ENCODE results near the gene CBL.

Gene CBL

DNA sequence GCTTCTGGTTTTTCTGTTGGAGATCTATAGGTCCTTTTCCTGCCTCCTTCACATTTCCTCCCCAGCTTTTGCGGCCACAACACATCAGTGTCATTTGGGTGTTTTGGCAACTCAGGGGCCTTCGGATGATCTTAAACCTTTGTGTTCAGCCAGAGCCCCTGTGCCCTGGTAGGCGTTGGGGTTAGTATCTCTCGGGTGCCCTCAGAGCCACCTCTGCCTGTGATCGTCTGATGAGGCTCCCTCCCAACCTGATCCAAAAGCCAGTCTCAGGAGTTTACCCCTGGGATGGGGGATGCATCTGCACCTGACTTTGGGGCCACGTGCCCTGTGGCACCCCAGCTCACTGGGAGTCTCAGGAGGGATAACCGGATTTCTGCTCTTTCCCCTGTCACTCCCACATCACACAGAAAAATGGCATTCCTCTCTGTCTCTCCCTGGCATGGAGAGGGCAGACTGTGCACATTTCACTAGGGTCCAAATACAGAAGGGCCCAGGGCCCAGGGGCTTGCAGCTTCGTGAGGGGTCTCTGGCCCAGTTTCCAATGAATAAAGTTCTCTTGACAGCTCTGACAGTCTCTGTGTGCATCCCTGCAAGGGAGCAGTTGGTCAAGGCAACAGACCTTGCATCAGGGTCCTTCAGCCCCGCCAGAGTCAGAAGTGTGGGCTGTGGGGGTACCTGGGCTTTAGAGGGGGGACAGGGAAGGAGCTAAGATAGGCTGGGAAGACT is 130.8 kb downstream of the CBL start:
- TF ChIP-seq, protein P1, sequence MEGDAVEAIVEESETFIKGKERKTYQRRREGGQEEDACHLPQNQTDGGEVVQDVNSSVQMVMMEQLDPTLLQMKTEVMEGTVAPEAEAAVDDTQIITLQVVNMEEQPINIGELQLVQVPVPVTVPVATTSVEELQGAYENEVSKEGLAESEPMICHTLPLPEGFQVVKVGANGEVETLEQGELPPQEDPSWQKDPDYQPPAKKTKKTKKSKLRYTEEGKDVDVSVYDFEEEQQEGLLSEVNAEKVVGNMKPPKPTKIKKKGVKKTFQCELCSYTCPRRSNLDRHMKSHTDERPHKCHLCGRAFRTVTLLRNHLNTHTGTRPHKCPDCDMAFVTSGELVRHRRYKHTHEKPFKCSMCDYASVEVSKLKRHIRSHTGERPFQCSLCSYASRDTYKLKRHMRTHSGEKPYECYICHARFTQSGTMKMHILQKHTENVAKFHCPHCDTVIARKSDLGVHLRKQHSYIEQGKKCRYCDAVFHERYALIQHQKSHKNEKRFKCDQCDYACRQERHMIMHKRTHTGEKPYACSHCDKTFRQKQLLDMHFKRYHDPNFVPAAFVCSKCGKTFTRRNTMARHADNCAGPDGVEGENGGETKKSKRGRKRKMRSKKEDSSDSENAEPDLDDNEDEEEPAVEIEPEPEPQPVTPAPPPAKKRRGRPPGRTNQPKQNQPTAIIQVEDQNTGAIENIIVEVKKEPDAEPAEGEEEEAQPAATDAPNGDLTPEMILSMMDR (IDR thresholded peaks at IDR 0.05; ENCODE audit: extremely low read depth, insufficient read depth, missing control alignments), result no peak
- in situ Hi-C loops (cut with MboI; ENCODE audit: low pct_unique_long_range_greater_than_20kb, low sequenced_read_pairs, unreplicated experiment), result no loop called here
- no peak for DNase-seq (ENCODE audit: low spot score)

DNA sequence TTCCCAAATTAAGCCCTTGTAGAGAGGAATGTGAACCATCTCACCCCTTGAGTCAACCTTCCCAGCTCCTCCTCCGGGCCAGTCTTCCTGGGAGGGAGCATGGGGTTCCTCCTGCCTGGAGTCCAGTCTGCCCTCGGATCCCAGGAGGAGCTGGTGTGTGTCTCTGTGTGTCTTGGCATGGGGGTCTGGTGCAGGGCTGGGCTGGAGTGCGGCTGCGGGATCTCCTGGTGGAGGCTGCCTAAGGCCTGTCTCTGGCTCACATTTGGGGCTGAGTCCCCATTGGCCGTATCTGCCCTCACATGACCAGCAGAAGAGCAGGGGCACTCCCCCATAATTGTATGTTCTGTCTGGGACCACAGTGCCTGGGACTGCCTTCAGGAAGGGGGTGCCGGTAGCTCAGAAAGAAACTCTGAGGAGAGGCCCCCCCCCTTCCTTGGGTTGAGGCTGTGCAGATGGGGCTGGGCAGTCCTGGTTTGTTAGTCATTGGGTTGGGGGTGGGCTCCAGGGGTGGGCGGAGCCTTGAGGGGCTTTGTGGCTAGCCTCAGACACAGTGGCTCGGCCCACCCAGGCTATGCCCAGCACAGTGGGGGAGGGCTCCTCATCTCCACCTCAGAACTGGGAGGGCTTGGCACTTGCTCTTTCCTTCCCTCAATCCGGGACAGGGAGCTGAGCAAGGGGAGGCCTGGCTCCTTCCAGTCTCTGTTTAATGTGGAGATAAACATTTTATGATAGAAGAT is 131.6 kb downstream of the CBL start:
- no peak for DNase-seq (ENCODE audit: low spot score)
- TF ChIP-seq, protein P1 (IDR thresholded peaks at IDR 0.05; ENCODE audit: extremely low read depth, insufficient read depth, missing control alignments), result no peak
- in situ Hi-C loops (cut with MboI; ENCODE audit: low pct_unique_long_range_greater_than_20kb, low sequenced_read_pairs, unreplicated experiment), result no loop called here

DNA sequence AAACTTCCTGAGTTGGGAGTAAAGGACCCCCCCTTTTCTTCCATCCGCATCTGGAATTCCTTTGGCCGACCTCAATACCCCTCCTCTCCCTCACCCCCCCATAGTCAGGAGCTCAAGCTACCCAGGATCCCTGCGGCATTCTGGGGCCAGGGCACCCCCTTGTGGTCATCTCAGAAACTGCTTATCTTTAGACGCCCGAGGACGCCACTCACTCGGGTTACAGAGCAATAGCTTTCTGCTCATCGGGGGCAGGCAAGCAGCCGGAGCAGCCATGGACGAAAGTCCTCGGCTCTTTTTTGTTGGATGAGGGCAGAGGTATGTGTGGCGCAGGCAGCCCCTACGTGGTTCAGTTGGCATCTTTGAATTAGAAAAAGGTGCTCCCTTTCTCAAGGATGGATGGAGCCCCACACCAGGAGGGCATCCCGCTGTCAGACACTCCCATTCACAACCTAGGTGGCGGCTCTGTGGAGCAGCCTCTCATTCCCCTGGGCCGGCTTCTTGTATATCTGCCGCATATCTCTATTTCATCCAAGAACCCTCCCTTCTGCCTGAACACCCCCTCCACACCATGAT is 132.3 kb downstream of the CBL start:
- DNase-seq (ENCODE audit: low spot score), result peak; percentile 89
- TF ChIP-seq, protein P1 (IDR thresholded peaks at IDR 0.05; ENCODE audit: extremely low read depth, insufficient read depth, missing control alignments), result peak; percentile 77
- in situ Hi-C loops (cut with MboI; ENCODE audit: low pct_unique_long_range_greater_than_20kb, low sequenced_read_pairs, unreplicated experiment), result no loop called here

DNA sequence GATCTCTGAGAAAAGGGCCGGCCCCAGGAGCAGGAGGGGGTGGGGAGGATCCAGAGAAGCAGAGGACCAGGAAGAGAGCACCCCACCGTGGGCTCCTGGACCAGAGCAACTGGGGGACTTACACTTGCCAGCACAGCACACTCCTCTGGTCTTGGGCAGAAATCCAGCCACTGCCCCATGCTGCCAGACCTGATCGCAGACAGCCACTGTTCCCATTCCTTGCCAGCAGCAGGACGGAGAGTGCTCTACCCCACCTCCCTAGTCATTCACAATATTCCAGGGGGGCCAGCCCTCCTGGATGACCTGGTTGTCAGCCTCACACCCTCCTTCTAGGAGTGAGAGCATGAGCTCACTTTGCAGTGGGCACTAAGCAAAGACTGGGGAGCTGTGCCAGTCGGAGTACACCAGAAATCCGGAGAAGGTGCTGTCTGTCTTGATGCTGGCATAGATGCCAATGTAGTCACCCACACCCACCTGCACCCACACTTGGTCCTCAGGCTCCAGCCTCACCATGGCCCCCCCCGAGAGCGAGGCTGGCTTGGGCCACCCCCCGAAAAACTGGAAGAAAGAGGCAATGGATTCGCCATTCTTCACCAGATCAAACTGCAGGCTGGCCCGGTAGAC is 132.9 kb downstream of the CBL start:
- no peak for DNase-seq (ENCODE audit: low spot score)
- in situ Hi-C loops (cut with MboI; ENCODE audit: low pct_unique_long_range_greater_than_20kb, low sequenced_read_pairs, unreplicated experiment), result no loop called here
- TF ChIP-seq, protein P1 (IDR thresholded peaks at IDR 0.05; ENCODE audit: extremely low read depth, insufficient read depth, missing control alignments), result no peak

DNA sequence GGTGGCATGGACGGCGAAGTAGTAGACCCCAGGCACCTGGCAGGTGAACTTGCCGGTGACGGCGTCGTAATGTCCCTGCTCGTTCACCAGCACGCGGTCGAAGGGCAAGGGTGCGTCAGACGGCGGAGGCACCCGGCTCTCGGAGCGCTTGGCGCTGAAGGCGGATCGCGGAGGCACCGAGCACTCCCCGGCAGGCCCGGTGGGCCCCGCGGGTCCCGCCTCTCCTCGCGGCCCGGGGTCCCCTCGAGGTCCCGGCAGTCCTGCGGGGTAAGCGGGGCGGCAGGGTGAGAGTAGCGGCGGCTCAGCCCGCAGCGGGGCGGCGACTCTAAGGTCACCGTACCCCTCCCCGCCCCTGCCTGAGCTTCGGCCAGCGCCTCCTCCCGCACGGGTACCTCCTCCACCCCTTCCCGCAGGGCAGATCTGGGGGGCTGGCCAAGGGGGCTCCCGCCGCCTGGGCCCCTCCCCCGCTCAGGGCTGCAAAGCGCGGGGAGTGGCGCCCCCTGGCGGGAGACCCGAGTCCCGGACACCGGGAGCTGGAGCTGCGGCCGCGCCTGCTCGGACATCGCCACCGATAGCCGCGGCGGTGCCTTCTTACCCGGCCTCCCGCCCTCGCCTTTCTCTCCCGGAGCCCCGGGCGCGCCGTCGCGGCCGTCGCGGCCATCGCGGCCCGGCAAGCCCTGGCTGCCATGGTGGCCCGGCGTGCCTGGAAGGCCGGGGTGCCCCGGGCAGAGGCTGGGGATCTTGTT is 133.6 kb downstream of the CBL start:
- in situ Hi-C loops (cut with MboI; ENCODE audit: low pct_unique_long_range_greater_than_20kb, low sequenced_read_pairs, unreplicated experiment), result no loop called here
- TF ChIP-seq, protein P1 (IDR thresholded peaks at IDR 0.05; ENCODE audit: extremely low read depth, insufficient read depth, missing control alignments), result peak; percentile 81
- peak; percentile 86 for DNase-seq (ENCODE audit: low spot score)

Data from GM13977 (cell line).